K562 (cell line): ENCODE data around the gene PNP. TPM values are rescaled to one million over a fixed set of nuclear protein-coding genes. Genes with fewer than 3 reads are reported as not detected.

ENCODE experiments used
- ATF7 ChIP-seq: fragments of 450-650 bp; IDR thresholded peaks from 2 replicates; pipeline ENCODE4 v1.7.1; 2014; ENCODE audit warnings: mild to moderate bottlenecking, moderate library complexity
- GATAD2A ChIP-seq: fragments of 450-650 bp; IDR thresholded peaks from 2 replicates; pipeline ENCODE4 v1.6.1; 2017
- MTA2 ChIP-seq: fragments of 450-650 bp; IDR thresholded peaks from 2 replicates; pipeline ENCODE4 v1.6.1; 2016; ENCODE audit warnings: low read depth
- TOE1 ChIP-seq, 2 experiments: fragments of 450-650 bp in 1 of 2; sonication (generic) in 1 of 2; formaldehyde crosslinking in 1 of 2; IDR thresholded peaks; 2 replicates each; pipeline versions ENCODE4 v1.7.1 to v1.8.0; 2016 to 2022; ENCODE audit warnings: borderline replicate concordance in 2 of 2, mild to moderate bottlenecking in 2 of 2, antibody characterized with exemption in 1 of 2, inconsistent platforms in 1 of 2, low read depth in 1 of 2, missing genetic modification reagents in 1 of 2, moderate library complexity in 1 of 2
- ZNF347 ChIP-seq: fragments of 450-650 bp; formaldehyde crosslinking; IDR thresholded peaks from 2 replicates; pipeline ENCODE4 v1.4.0; 2020; ENCODE audit warnings: low read depth, mild to moderate bottlenecking, moderate library complexity
- ZNF445 ChIP-seq: fragments of 250-450 bp; sonication (Bioruptor Pico); IDR thresholded peaks from 2 replicates; pipeline ENCODE4 v1.4.0; 2020; ENCODE audit warnings: low read depth, mild to moderate bottlenecking, moderate library complexity
- ZNF644 ChIP-seq: fragments of 200-800 bp; sonication (Bioruptor generic); IDR thresholded peaks from 2 replicates; pipeline ENCODE4 v1.6.1; 2016; ENCODE audit warnings: low read depth, missing genetic modification characterization, missing compliant biosample characterization
- polyA plus RNA-seq, 8 experiments: library from polyadenylated mRNA; depleted of rRNA in 4 of 8; stranded (reverse) in 5 of 8; unstranded in 3 of 8; fragments of >200 nt; fragmentation: Nextera tagmentation in 2 of 8; fragmentation: Illumina TruSeq in 1 of 8; extraction: Ambion mirVana in 2 of 8; extraction: Trizol in 1 of 8; gene quantifications; 2 replicates each; pipeline versions ENCODE4 v1.2.1 to v1.2.3, GENCODE V29; 2011 to 2014; ENCODE audit warnings: inconsistent platforms in 1 of 8, missing spikeins in 1 of 8
- total RNA-seq, 7 experiments: library from RNA; depleted of rRNA in 6 of 7; stranded (reverse); fragments of >200 nt in 6 of 7; fragmentation: Illumina TruSeq in 2 of 7; extraction: Trizol in 2 of 7; gene quantifications; 2 replicates each; pipeline versions ENCODE4 v1.2.1 to v1.2.3, GENCODE V29; 2011 to 2021; ENCODE audit warnings: low replicate concordance in 1 of 7
- TF ChIP-seq, protein P1 (sequence below), 2 experiments: fragments of 450-650 bp in 1 of 2; sonication (generic) in 1 of 2; formaldehyde crosslinking in 1 of 2; IDR thresholded peaks; 2 replicates each; pipeline versions ENCODE4 v1.7.1 to v1.9.0; 2016 to 2022; ENCODE audit warnings: inconsistent platforms in 1 of 2, mild to moderate bottlenecking in 1 of 2, missing genetic modification reagents in 1 of 2
- TF ChIP-seq, protein P2 (sequence below): fragments of 450-650 bp; IDR thresholded peaks from 2 replicates; pipeline ENCODE4 v1.6.1; 2016
- TF ChIP-seq, protein P3 (sequence below): fragments of 250-450 bp; sonication (Bioruptor Pico); IDR thresholded peaks from 2 replicates; pipeline ENCODE4 v1.4.0; 2020
- TF ChIP-seq, protein P4 (sequence below), 2 experiments: fragments of 450-650 bp in 1 of 2; sonication (generic) in 1 of 2; formaldehyde crosslinking; conservative IDR thresholded peaks; 2 replicates each; pipeline versions ENCODE4 v1.4.0 to v1.8.1; 2020 to 2022; ENCODE audit warnings: mild to moderate bottlenecking in 1 of 2, missing genetic modification reagents in 1 of 2

Gene PNP
- total and polyA plus RNA-seq, 9 of the 15 experiments (the other 6 are each of a cell fraction or from before 2014, with no cell fraction given), result 92.5 to 288 (median 137) TPM

DNA sequence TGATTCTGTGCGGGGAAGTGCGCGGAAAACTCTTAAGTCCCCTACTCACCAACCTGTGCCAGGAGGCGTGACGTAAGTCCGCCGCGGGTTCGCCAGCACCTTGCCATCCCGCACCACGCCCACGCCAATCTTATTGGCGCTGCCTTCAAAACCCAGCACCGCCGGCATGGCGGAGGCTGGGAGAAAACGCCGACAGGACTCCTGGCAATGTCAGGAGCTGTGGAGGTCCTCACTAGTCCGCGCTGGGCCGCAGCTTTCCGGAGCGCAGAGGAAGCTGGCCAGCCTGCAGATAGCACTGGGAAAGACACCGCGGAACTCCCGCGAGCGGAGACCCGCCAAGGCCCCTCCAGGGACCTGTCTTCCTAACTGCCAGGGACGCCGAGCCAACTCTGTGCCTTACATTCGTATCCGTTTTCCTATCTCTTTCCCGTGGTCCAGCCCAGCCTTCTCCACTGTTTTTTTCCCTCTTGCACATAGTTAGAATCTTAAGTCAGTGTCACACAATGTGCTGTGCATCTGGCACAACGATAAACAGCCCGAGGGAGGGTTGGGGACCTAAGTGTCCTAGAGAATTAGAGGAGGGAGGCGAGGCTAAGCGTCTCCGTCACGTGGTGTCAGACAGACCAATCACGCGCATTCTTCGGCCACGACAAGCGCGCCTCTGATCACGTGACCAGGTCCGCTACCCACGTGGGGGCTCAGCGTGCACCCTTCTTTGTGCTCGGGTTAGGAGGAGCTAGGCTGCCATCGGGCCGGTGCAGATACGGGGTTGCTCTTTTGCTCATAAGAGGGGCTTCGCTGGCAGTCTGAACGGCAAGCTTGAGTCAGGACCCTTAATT is 14.5 kb upstream of the PNP start, which contains the start of the genes APEX1 and OSGEP (continued):
- TF ChIP-seq, protein P1, sequence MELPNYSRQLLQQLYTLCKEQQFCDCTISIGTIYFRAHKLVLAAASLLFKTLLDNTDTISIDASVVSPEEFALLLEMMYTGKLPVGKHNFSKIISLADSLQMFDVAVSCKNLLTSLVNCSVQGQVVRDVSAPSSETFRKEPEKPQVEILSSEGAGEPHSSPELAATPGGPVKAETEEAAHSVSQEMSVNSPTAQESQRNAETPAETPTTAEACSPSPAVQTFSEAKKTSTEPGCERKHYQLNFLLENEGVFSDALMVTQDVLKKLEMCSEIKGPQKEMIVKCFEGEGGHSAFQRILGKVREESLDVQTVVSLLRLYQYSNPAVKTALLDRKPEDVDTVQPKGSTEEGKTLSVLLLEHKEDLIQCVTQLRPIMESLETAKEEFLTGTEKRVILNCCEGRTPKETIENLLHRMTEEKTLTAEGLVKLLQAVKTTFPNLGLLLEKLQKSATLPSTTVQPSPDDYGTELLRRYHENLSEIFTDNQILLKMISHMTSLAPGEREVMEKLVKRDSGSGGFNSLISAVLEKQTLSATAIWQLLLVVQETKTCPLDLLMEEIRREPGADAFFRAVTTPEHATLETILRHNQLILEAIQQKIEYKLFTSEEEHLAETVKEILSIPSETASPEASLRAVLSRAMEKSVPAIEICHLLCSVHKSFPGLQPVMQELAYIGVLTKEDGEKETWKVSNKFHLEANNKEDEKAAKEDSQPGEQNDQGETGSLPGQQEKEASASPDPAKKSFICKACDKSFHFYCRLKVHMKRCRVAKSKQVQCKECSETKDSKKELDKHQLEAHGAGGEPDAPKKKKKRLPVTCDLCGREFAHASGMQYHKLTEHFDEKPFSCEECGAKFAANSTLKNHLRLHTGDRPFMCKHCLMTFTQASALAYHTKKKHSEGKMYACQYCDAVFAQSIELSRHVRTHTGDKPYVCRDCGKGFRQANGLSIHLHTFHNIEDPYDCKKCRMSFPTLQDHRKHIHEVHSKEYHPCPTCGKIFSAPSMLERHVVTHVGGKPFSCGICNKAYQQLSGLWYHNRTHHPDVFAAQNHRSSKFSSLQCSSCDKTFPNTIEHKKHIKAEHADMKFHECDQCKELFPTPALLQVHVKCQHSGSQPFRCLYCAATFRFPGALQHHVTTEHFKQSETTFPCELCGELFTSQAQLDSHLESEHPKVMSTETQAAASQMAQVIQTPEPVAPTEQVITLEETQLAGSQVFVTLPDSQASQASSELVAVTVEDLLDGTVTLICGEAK (IDR thresholded peaks at IDR 0.05), result peak; percentile 46; the same call in 1 of the 2 replicates
- TF ChIP-seq, protein P1 (CRISPR knock-in tag; IDR thresholded peaks at IDR 0.05), result no peak
- TF ChIP-seq GATAD2A (0 out of 2 replicates have a peak, but pooled peaks have one; percentile 13), TOE1 (IDR thresholded peaks at IDR 0.05; ENCODE audit: borderline replicate concordance) (peak; percentile 100), TOE1 (CRISPR knock-in tag; IDR thresholded peaks at IDR 0.05; ENCODE audit: borderline replicate concordance, low read depth) (no peak), ZNF445 (CRISPR knock-in tag) (no peak), ATF7 (peak; percentile 45), ZNF347 (CRISPR knock-in tag) (no peak), MTA2 (no peak), ZNF644 (tag) (no peak)
- TF ChIP-seq, protein P2, sequence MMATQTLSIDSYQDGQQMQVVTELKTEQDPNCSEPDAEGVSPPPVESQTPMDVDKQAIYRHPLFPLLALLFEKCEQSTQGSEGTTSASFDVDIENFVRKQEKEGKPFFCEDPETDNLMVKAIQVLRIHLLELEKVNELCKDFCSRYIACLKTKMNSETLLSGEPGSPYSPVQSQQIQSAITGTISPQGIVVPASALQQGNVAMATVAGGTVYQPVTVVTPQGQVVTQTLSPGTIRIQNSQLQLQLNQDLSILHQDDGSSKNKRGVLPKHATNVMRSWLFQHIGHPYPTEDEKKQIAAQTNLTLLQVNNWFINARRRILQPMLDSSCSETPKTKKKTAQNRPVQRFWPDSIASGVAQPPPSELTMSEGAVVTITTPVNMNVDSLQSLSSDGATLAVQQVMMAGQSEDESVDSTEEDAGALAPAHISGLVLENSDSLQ, result peak; percentile 36; the same call in 1 of the 2 replicates
- TF ChIP-seq, protein P3, sequence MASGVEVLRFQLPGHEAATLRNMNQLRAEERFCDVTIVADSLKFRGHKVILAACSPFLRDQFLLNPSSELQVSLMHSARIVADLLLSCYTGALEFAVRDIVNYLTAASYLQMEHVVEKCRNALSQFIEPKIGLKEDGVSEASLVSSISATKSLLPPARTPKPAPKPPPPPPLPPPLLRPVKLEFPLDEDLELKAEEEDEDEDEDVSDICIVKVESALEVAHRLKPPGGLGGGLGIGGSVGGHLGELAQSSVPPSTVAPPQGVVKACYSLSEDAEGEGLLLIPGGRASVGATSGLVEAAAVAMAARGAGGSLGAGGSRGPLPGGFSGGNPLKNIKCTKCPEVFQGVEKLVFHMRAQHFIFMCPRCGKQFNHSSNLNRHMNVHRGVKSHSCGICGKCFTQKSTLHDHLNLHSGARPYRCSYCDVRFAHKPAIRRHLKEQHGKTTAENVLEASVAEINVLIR (CRISPR knock-in tag), result 0 out of 2 replicates have a peak, but pooled peaks have one; percentile 35
- TF ChIP-seq, protein P4, sequence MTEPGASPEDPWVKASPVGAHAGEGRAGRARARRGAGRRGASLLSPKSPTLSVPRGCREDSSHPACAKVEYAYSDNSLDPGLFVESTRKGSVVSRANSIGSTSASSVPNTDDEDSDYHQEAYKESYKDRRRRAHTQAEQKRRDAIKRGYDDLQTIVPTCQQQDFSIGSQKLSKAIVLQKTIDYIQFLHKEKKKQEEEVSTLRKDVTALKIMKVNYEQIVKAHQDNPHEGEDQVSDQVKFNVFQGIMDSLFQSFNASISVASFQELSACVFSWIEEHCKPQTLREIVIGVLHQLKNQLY (CRISPR knock-in tag; conservative IDR thresholded peaks at IDR 0.05), result peak in 1 of 2 experiments; percentile 97; a peak in 2 of 4 replicates
